ENCODE results near the gene PITPNM1. TPM values are rescaled to one million over a fixed set of nuclear protein-coding genes. Genes with fewer than 3 reads are reported as not detected.

Gene PITPNM1
- total RNA-seq, 1 donor from 2014 or later, result 40.5 TPM

- Mint-ChIP-seq H3K4me1 (ENCODE audit: low read depth) (no peaks in the 10 kb centered on the region), H3K4me3 (ENCODE audit: unreplicated experiment) (no peak overlapping the region), H3K27ac (ENCODE audit: unreplicated experiment) (no peak overlapping the region), H3K27me3 (ENCODE audit: low read depth) (peaks cover 12% of the 10 kb centered on the region), H3K36me3 (ENCODE audit: low read depth) (no peaks in the 10 kb centered on the region), H3K9me3 (ENCODE audit: low read depth) (no peaks in the 10 kb centered on the region)
- DNase-seq (ENCODE audit: low spot score), result no peak
- TF ChIP-seq CTCF (IDR thresholded peaks at IDR 0.05), result no peak
Observed at GRCh38 chr11:67523556-67524479, 18.7 kb upstream of the PITPNM1 start.

GRCh38 chr11:67522844-67523555 lies 17.8 kb upstream of the PITPNM1 start, which contains the start of gene CABP2:
Gene CABP2, minus strand, starts transcription at chr11:67523446. Its CDS starts 120 bp downstream, at chr11:67523326.
- no peak within 1 kb of the TSS for H3K4me3 Mint-ChIP-seq (ENCODE audit: unreplicated experiment)
- no peaks in the 10 kb centered on the region for H3K36me3 Mint-ChIP-seq (ENCODE audit: low read depth)
- TF ChIP-seq CTCF (IDR thresholded peaks at IDR 0.05), result no peak
- no peaks in the 10 kb centered on the region for H3K4me1 Mint-ChIP-seq (ENCODE audit: low read depth)
- no peaks in the 10 kb centered on the region for H3K9me3 Mint-ChIP-seq (ENCODE audit: low read depth)
- H3K27ac Mint-ChIP-seq (ENCODE audit: unreplicated experiment), result no peak within 1 kb of the TSS
- no peak for DNase-seq (ENCODE audit: low spot score)
- H3K27me3 Mint-ChIP-seq (ENCODE audit: low read depth), result peaks cover 10% of the 10 kb centered on the region

GRCh38 chr11:67522338-67522737 lies 17.2 kb upstream of the PITPNM1 start:
- Mint-ChIP-seq H3K36me3 (ENCODE audit: low read depth) (no peaks in the 10 kb centered on the region), H3K4me3 (ENCODE audit: unreplicated experiment) (no peak overlapping the region), H3K4me1 (ENCODE audit: low read depth) (no peaks in the 10 kb centered on the region), H3K27me3 (ENCODE audit: low read depth) (peaks cover 8% of the 10 kb centered on the region), H3K27ac (ENCODE audit: unreplicated experiment) (no peak overlapping the region), H3K9me3 (ENCODE audit: low read depth) (no peaks in the 10 kb centered on the region)
- no peak for DNase-seq (ENCODE audit: low spot score)
- TF ChIP-seq CTCF (IDR thresholded peaks at IDR 0.05), result no peak

GRCh38 chr11:67521924-67522323 lies 16.8 kb upstream of the PITPNM1 start:
- no peak for DNase-seq (ENCODE audit: low spot score)
- Mint-ChIP-seq H3K4me1 (ENCODE audit: low read depth) (no peaks in the 10 kb centered on the region), H3K9me3 (ENCODE audit: low read depth) (no peaks in the 10 kb centered on the region), H3K4me3 (ENCODE audit: unreplicated experiment) (no peak overlapping the region), H3K27me3 (ENCODE audit: low read depth) (peaks cover 6% of the 10 kb centered on the region), H3K27ac (ENCODE audit: unreplicated experiment) (no peak overlapping the region), H3K36me3 (ENCODE audit: low read depth) (no peaks in the 10 kb centered on the region)
- no peak for TF ChIP-seq CTCF (IDR thresholded peaks at IDR 0.05)

Measured in chondrocyte (in vitro differentiated cells).